ENCODE results near the gene INTS1. TPM values are rescaled to one million over a fixed set of nuclear protein-coding genes. Genes with fewer than 3 reads are reported as not detected.
"Not testable (repeated sequence)": the region's sequence is repeated elsewhere in the genome, so short reads cannot be mapped to it uniquely, and the experiment has no call there.

The INTS1 gene
- total RNA-seq, 6 experiments from 2014 or later = 84.0 to 104 (median 89.5) TPM

DNA sequence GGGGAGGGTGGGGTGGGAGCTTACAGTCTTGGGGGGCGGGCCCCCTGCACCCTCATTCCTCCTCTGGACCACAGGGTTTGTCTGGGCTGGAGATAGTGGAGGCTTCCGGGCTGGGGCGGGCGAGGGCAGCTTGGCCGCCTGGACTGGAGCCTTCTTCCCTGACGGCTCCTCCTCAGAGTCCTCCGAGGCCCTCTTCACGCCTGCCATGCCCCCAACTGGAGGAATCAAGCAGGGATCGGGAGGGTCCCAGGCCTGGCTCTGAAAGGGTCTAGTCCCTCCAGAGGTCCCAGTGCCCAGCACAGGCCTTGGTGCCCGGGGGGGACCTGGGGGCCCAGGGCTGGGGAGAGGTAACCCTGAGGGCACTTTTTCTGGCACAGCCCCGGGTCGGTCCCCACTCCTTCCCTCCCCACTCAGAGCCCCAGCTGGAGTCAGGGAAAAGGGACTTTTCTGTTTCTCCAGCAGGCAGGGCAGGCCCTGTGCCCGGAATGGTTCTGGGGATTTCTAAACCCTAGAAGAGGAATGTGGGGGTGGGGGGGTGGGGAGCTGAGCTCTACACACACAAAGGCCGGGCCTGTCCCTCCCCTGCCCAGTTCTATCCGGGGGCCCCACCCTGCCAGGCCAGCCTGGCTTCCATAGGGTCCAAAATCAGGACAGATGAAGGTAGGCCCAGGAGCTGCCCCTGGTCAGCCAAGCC, 56.5 kb downstream of the INTS1 start:
- DNase-seq = no peak
- Mint-ChIP-seq H3K4me3 (no peak overlapping the region), H3K27me3 (ENCODE audit: insufficient read depth) (peaks cover 1% of the 10 kb centered on the region), H3K36me3 (ENCODE audit: low read depth) (peaks cover 4% of the 10 kb centered on the region; the same call in 1 of the 2 replicates), H3K27ac (no peak overlapping the region), H3K4me1 (ENCODE audit: low read depth) (no peaks in the 10 kb centered on the region), H3K9me3 (no peaks in the 10 kb centered on the region)
- TF ChIP-seq, protein P1, sequence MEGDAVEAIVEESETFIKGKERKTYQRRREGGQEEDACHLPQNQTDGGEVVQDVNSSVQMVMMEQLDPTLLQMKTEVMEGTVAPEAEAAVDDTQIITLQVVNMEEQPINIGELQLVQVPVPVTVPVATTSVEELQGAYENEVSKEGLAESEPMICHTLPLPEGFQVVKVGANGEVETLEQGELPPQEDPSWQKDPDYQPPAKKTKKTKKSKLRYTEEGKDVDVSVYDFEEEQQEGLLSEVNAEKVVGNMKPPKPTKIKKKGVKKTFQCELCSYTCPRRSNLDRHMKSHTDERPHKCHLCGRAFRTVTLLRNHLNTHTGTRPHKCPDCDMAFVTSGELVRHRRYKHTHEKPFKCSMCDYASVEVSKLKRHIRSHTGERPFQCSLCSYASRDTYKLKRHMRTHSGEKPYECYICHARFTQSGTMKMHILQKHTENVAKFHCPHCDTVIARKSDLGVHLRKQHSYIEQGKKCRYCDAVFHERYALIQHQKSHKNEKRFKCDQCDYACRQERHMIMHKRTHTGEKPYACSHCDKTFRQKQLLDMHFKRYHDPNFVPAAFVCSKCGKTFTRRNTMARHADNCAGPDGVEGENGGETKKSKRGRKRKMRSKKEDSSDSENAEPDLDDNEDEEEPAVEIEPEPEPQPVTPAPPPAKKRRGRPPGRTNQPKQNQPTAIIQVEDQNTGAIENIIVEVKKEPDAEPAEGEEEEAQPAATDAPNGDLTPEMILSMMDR (IDR thresholded peaks at IDR 0.05) = no peak

- peaks cover 1% of the 10 kb centered on the region for H3K27me3 Mint-ChIP-seq (ENCODE audit: insufficient read depth)
Measured at GRCh38 chr7:1447112-1447511, 57.1 kb downstream of the INTS1 start.

GRCh38 chr7:1446620-1447032, 57.6 kb downstream of the INTS1 start:
- no peaks in the 10 kb centered on the region for H3K4me1 Mint-ChIP-seq (ENCODE audit: low read depth)
- DNase-seq = no peak
- H3K4me3 Mint-ChIP-seq = no peak overlapping the region
- TF ChIP-seq, protein P1 (IDR thresholded peaks at IDR 0.05) = no peak
- H3K9me3 Mint-ChIP-seq = no peaks in the 10 kb centered on the region
- H3K36me3 Mint-ChIP-seq (ENCODE audit: low read depth) = peaks cover 4% of the 10 kb centered on the region; the same call in 1 of the 2 replicates
- peaks cover 1% of the 10 kb centered on the region for H3K27me3 Mint-ChIP-seq (ENCODE audit: insufficient read depth)
- no peak overlapping the region for H3K27ac Mint-ChIP-seq

More at GRCh38 chr7:1447112-1447511, 57.1 kb downstream of the INTS1 start:
- no peak overlapping the region for H3K4me3 Mint-ChIP-seq
- no peaks in the 10 kb centered on the region for H3K4me1 Mint-ChIP-seq (ENCODE audit: low read depth)
- no peaks in the 10 kb centered on the region for H3K9me3 Mint-ChIP-seq
- TF ChIP-seq, protein P1 (IDR thresholded peaks at IDR 0.05) = no peak
- peaks cover 4% of the 10 kb centered on the region; the same call in 1 of the 2 replicates for H3K36me3 Mint-ChIP-seq (ENCODE audit: low read depth)
- H3K27ac Mint-ChIP-seq = no peak overlapping the region
- no peak for DNase-seq

DNA sequence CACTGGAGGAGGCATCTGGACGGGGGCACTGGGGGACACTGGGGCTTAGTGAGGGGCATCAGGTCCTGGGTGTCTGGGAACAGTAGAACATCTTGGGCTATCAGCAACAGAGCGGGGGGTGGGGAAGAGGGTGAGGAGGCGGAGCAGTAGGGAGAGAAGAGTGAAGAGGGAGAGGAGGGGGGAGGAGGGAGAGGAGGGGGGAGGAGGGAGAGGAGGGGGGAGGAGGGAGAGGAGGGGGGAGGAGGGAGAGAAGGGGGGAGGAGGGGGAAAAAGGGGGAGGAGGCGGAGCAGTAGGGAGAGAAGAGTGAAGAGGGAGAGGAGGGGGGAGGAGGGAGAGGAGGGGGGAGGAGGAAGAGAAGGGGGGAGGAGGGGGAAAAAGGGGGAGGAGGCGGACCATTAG, 58.2 kb downstream of the INTS1 start:
- DNase-seq; H3K9me3 Mint-ChIP-seq; H3K27ac Mint-ChIP-seq; H3K27me3 Mint-ChIP-seq (ENCODE audit: insufficient read depth); H3K4me1 Mint-ChIP-seq (ENCODE audit: low read depth); H3K4me3 Mint-ChIP-seq; H3K36me3 Mint-ChIP-seq (ENCODE audit: low read depth): not testable (repeated sequence)

GRCh38 chr7:1445341-1445740, 58.8 kb downstream of the INTS1 start:
- TF ChIP-seq, protein P1 (IDR thresholded peaks at IDR 0.05) = no peak
- Mint-ChIP-seq H3K27me3 (ENCODE audit: insufficient read depth) (peaks cover 1% of the 10 kb centered on the region), H3K27ac (no peak overlapping the region), H3K9me3 (no peaks in the 10 kb centered on the region), H3K4me1 (ENCODE audit: low read depth) (no peaks in the 10 kb centered on the region), H3K4me3 (no peak overlapping the region), H3K36me3 (ENCODE audit: low read depth) (peaks cover 4% of the 10 kb centered on the region; the same call in 1 of the 2 replicates)
- no peak for DNase-seq

DNA sequence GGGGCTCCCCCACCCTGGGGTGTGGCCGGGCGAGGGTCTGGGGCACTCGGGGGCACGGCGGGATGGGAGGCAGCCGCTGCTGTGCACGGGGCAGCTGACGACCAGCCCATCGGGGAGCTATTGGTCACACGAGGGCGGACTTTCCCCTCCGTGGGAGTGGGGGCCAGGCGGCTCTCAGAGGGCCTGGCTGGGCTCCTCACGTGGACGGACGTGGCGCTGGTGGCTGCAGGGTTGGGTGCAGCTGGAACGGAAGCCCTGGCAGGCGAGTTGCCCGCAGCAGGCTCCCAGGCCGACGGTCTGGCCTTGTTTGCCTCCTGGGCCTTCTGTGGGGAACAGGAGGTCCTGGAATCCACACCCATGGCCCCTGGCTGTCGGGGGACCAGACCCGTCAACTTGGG, 59.3 kb downstream of the INTS1 start:
- DNase-seq = no peak
- Mint-ChIP-seq H3K27ac (no peak overlapping the region), H3K9me3 (no peaks in the 10 kb centered on the region), H3K27me3 (ENCODE audit: insufficient read depth) (peaks cover 1% of the 10 kb centered on the region), H3K4me3 (no peak overlapping the region), H3K36me3 (ENCODE audit: low read depth) (peaks cover 4% of the 10 kb centered on the region; the same call in 1 of the 2 replicates), H3K4me1 (ENCODE audit: low read depth) (no peaks in the 10 kb centered on the region)
- TF ChIP-seq, protein P1 (IDR thresholded peaks at IDR 0.05) = no peak
